PC-9 (cell line): ENCODE data around the gene FOXP1.

ENCODE experiments used
- EZH2 ChIP-seq: fragments of 200-600 bp; sonication (generic); IDR thresholded peaks from 2 replicates; pipeline ENCODE4 v1.8.0; 2017; ENCODE audit warnings: antibody characterized with exemption, low read depth
- TF ChIP-seq, protein P1 (sequence below): fragments of 200-600 bp; sonication (generic); conservative IDR thresholded peaks from 2 replicates; pipeline ENCODE4 v1.6.1; 2017; ENCODE audit warnings: mixed run types, antibody characterized with exemption, mild to moderate bottlenecking, moderate library complexity

GRCh38 chr3:71564361-71564760, 19.2 kb downstream of the FOXP1 start:
- TF ChIP-seq, protein P1, sequence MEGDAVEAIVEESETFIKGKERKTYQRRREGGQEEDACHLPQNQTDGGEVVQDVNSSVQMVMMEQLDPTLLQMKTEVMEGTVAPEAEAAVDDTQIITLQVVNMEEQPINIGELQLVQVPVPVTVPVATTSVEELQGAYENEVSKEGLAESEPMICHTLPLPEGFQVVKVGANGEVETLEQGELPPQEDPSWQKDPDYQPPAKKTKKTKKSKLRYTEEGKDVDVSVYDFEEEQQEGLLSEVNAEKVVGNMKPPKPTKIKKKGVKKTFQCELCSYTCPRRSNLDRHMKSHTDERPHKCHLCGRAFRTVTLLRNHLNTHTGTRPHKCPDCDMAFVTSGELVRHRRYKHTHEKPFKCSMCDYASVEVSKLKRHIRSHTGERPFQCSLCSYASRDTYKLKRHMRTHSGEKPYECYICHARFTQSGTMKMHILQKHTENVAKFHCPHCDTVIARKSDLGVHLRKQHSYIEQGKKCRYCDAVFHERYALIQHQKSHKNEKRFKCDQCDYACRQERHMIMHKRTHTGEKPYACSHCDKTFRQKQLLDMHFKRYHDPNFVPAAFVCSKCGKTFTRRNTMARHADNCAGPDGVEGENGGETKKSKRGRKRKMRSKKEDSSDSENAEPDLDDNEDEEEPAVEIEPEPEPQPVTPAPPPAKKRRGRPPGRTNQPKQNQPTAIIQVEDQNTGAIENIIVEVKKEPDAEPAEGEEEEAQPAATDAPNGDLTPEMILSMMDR, result no peak
- TF ChIP-seq EZH2, result no peak
